OCI-LY1 (cell line): ENCODE data around the gene KIAA0232.
"Not testable (repeated sequence)": the region's sequence is repeated elsewhere in the genome, so short reads cannot be mapped to it uniquely, and the experiment has no call there.

Experiments
- H2AFZ ChIP-seq: fragments of 200-600 bp; sonication (generic), shearing (Covaris generic); 2 replicates; pipeline ENCODE4 v1.6.0; 2014; ENCODE audit warnings: antibody characterized with exemption, mild to moderate bottlenecking, low read length
- H3F3A ChIP-seq: fragments of 200-600 bp; sonication (generic), shearing (Covaris generic); 2 replicates; pipeline ENCODE4 v1.6.0; 2014; ENCODE audit warnings: mild to moderate bottlenecking, antibody characterized with exemption, low read length, moderate library complexity; ENCODE audit not compliant: insufficient read depth
- H3K27ac ChIP-seq: fragments of 200-600 bp; sonication (generic); 2 replicates; pipeline ENCODE4 v1.5.1; 2014; ENCODE audit warnings: low read length, mixed run types, mild to moderate bottlenecking, low read depth; ENCODE audit not compliant: poor library complexity, severe bottlenecking
- H3K27me3 ChIP-seq: fragments of 200-600 bp; sonication (generic); 2 replicates; pipeline ENCODE4 v1.6.0; 2014; ENCODE audit warnings: antibody characterized with exemption, mild to moderate bottlenecking, low read length, moderate library complexity; ENCODE audit not compliant: insufficient read depth
- H3K36me3 ChIP-seq: fragments of 200-600 bp; sonication (generic); 2 replicates; pipeline ENCODE4 v1.6.1; 2014; ENCODE audit warnings: mild to moderate bottlenecking, antibody characterized with exemption, low read length, moderate library complexity, mixed read lengths; ENCODE audit not compliant: insufficient read depth
- H3K4me1 ChIP-seq: fragments of 200-600 bp; sonication (generic); 2 replicates; pipeline ENCODE4 v1.5.1; 2014; ENCODE audit warnings: mild to moderate bottlenecking, low read length, moderate library complexity; ENCODE audit not compliant: insufficient read depth, severe bottlenecking
- H3K4me2 ChIP-seq: fragments of 200-600 bp; sonication (generic), shearing (Covaris generic); 2 replicates; pipeline ENCODE4 v1.6.1; 2014; ENCODE audit warnings: low read length
- H3K4me3 ChIP-seq: fragments of 200-600 bp; sonication (generic); 2 replicates; pipeline ENCODE4 v1.5.1; 2014; ENCODE audit warnings: low read length, low read depth, mild to moderate bottlenecking, mixed read lengths; ENCODE audit not compliant: poor library complexity, severe bottlenecking
- H3K79me2 ChIP-seq: fragments of 200-600 bp; shearing (Covaris generic); 2 replicates; pipeline ENCODE4 v1.6.1; 2016; ENCODE audit warnings: mixed run types, low read length, mixed read lengths; ENCODE audit not compliant: insufficient read depth
- H3K9ac ChIP-seq: fragments of 200-600 bp; sonication (generic), shearing (Covaris generic); 2 replicates; pipeline ENCODE4 v1.6.1; 2014; ENCODE audit warnings: mild to moderate bottlenecking, low read length, mixed read lengths
- H3K9me2 ChIP-seq: fragments of 200-600 bp; sonication (generic), shearing (Covaris generic); 2 replicates; pipeline ENCODE4 v1.6.1; 2014; ENCODE audit warnings: low read depth, mild to moderate bottlenecking, low read length, mixed read lengths
- H3K9me3 ChIP-seq: fragments of 200-600 bp; shearing (Covaris generic); 2 replicates; pipeline ENCODE4 v1.6.1; 2014; ENCODE audit warnings: low read length, mixed read lengths
- H4K20me1 ChIP-seq: fragments of 200-600 bp; sonication (generic), shearing (Covaris generic); 2 replicates; pipeline ENCODE4 v1.6.0; 2016; ENCODE audit warnings: mild to moderate bottlenecking, low read length; ENCODE audit not compliant: insufficient read depth
- CTCF ChIP-seq: fragments of 200-600 bp; sonication (generic), shearing (Covaris generic); IDR thresholded peaks from 2 replicates; pipeline ENCODE4 v1.5.1; 2017; ENCODE audit warnings: mild to moderate bottlenecking, antibody characterized with exemption, low read length, moderate library complexity, mixed read lengths
- EZH2 ChIP-seq: fragments of 200-600 bp; sonication (generic), shearing (Covaris generic); IDR thresholded peaks from 2 replicates; pipeline ENCODE4 v1.8.0; 2017; ENCODE audit warnings: borderline replicate concordance, mixed run types, mild to moderate bottlenecking, antibody characterized with exemption, low read length, moderate library complexity, mixed read lengths

KIAA0232 gene

GRCh38 chr4:6783111-6783981 lies 819 bp downstream of the KIAA0232 start:
- peaks cover 26% of the 10 kb centered on the region for H3K4me1 ChIP-seq
- H3K4me2 ChIP-seq, result peak overlapping the region; percentile 91
- peak overlapping the region; percentile 94 for H3K9ac ChIP-seq
- no peaks in the 10 kb centered on the region for H3K9me3 ChIP-seq
- H3K27ac ChIP-seq, result peak overlapping the region; percentile 43
- H3F3A ChIP-seq, result 0 out of 2 replicates have a peak, but pooled peaks cover 3% of the 10 kb centered on the region
- peaks cover 10% of the 10 kb centered on the region; the same call in 1 of the 2 replicates for H3K79me2 ChIP-seq
- H4K20me1 ChIP-seq, result no peaks in the 10 kb centered on the region
- H3K4me3 ChIP-seq, result peak overlapping the region; percentile 90
- H3K36me3 ChIP-seq, result no peaks in the 10 kb centered on the region; the same call in 1 of the 2 replicates
- no peaks in the 10 kb centered on the region for H3K27me3 ChIP-seq
- H2AFZ ChIP-seq, result no peak overlapping the region
- H3K9me2 ChIP-seq, result no peaks in the 10 kb centered on the region
- no peak for TF ChIP-seq EZH2
- TF ChIP-seq CTCF, result no peak

- H4K20me1 ChIP-seq, result no peaks in the 10 kb centered on the region
- 0 out of 2 replicates have a peak, but pooled peaks cover 3% of the 10 kb centered on the region for H3F3A ChIP-seq
- H3K9ac ChIP-seq, result no peak overlapping the region
- no peak overlapping the region for H3K4me2 ChIP-seq
- no peak overlapping the region for H3K27ac ChIP-seq
- no peaks in the 10 kb centered on the region; the same call in 1 of the 2 replicates for H3K36me3 ChIP-seq
- no peaks in the 10 kb centered on the region for H3K9me3 ChIP-seq
- H3K4me3 ChIP-seq, result no peak overlapping the region
- peaks cover 12% of the 10 kb centered on the region; the same call in 1 of the 2 replicates for H3K79me2 ChIP-seq
- H3K27me3 ChIP-seq, result no peaks in the 10 kb centered on the region
- TF ChIP-seq EZH2, result no peak
- TF ChIP-seq CTCF, result no peak
- H3K4me1 ChIP-seq, result peaks cover 17% of the 10 kb centered on the region
- H3K9me2 ChIP-seq, result no peaks in the 10 kb centered on the region
- no peak overlapping the region for H2AFZ ChIP-seq
Measured at GRCh38 chr4:6785572-6785925, 3.0 kb downstream of the KIAA0232 start.

GRCh38 chr4:6788123-6788522 lies 5.6 kb downstream of the KIAA0232 start:
- no peaks in the 10 kb centered on the region for H3K27me3 ChIP-seq

GRCh38 chr4:6791245-6791644 lies 8.7 kb downstream of the KIAA0232 start:
- H3K79me2 ChIP-seq, H3K9me2 ChIP-seq, H3K27ac ChIP-seq, H4K20me1 ChIP-seq, H3F3A ChIP-seq, H3K9me3 ChIP-seq, H3K4me2 ChIP-seq, H3K4me1 ChIP-seq, H3K36me3 ChIP-seq, H3K27me3 ChIP-seq, H3K4me3 ChIP-seq, H3K9ac ChIP-seq, H2AFZ ChIP-seq: not testable (repeated sequence)

More at GRCh38 chr4:6788123-6788522, 5.6 kb downstream of the KIAA0232 start:
- Histone ChIP-seq H3K36me3 (peaks cover 10% of the 10 kb centered on the region), H2AFZ (no peak overlapping the region), H3K9me3 (no peaks in the 10 kb centered on the region), H3F3A (no peaks in the 10 kb centered on the region), H3K4me2 (no peak overlapping the region; the same call in 1 of the 2 replicates), H4K20me1 (no peaks in the 10 kb centered on the region), H3K9me2 (no peaks in the 10 kb centered on the region), H3K4me1 (peaks cover 12% of the 10 kb centered on the region), H3K9ac (no peak overlapping the region), H3K4me3 (no peak overlapping the region), H3K79me2 (peaks cover 12% of the 10 kb centered on the region; the same call in 1 of the 2 replicates), H3K27ac (no peak overlapping the region)
- TF ChIP-seq EZH2 (no peak), CTCF (no peak)

- H3K9me2 ChIP-seq, H2AFZ ChIP-seq, H3K4me3 ChIP-seq, H3K36me3 ChIP-seq, H3K27me3 ChIP-seq, H3K9me3 ChIP-seq, H4K20me1 ChIP-seq, H3K79me2 ChIP-seq, H3K4me2 ChIP-seq, H3F3A ChIP-seq, H3K9ac ChIP-seq, H3K27ac ChIP-seq, H3K4me1 ChIP-seq: not testable (repeated sequence)
Measured at GRCh38 chr4:6791796-6792195, 9.3 kb downstream of the KIAA0232 start.
